Measurements from ENCODE around the gene HIRIP3. TPM values are rescaled to one million over a fixed set of nuclear protein-coding genes. Genes with fewer than 3 reads are reported as not detected.

HIRIP3 gene
- total and polyA plus RNA-seq, 2 experiments from 2014 or later = 10.4 to 18.5 TPM

GRCh38 chr16:29961479-29962343 is 33.7 kb downstream of the HIRIP3 start, which contains the start of gene TMEM219:
TMEM219 (plus strand) TSS chr16:29962079; CDS start chr16:29963144, 1,065 bp downstream.
- DNase-seq (ENCODE audit: low spot score) = peak; percentile 89
- Histone ChIP-seq H2AFZ (peak within 1 kb of the TSS; percentile 94), H4K20me1 (replicated peaks; ENCODE audit: insufficient read depth) (no peaks in the 10 kb centered on the region), H3K27me3 (ENCODE audit: insufficient read depth) (no peaks in the 10 kb centered on the region), H3K9me2 (ENCODE audit: insufficient read depth) (no peaks in the 10 kb centered on the region), H3K27ac (ENCODE audit: low read depth) (peak within 1 kb of the TSS; percentile 78; the same call in 1 of the 2 replicates), H3F3A (replicated peaks; ENCODE audit: low read depth) (0 out of 2 replicates have a peak, but pooled peaks cover 6% of the 10 kb centered on the region), H3K4me3 (peak within 1 kb of the TSS; percentile 83), H3K4me1 (ENCODE audit: insufficient read depth) (peaks cover 6% of the 10 kb centered on the region), H3K36me3 (ENCODE audit: insufficient read depth) (no peaks in the 10 kb centered on the region), H3K79me2 (replicated peaks; ENCODE audit: insufficient read depth) (no peaks in the 10 kb centered on the region), H3K4me2 (peak within 1 kb of the TSS; percentile 88)
- TF ChIP-seq ETS1 (IDR thresholded peaks at IDR 0.05) (0 out of 2 replicates have a peak, but pooled peaks have one; percentile 53), CREB1 (CRISPR knock-in tag; IDR thresholded peaks at IDR 0.05; ENCODE audit: low read depth) (peak; percentile 80), ZNF462 (CRISPR knock-in tag; IDR thresholded peaks at IDR 0.05) (no peak), ZNF114 (CRISPR knock-in tag; IDR thresholded peaks at IDR 0.05) (no peak), ZNF331 (CRISPR knock-in tag; IDR thresholded peaks at IDR 0.05; ENCODE audit: low read depth) (no peak), JUNB (IDR thresholded peaks at IDR 0.05; ENCODE audit: unreplicated experiment) (no peak), NANOG (IDR thresholded peaks at IDR 0.05; ENCODE audit: borderline replicate concordance) (no peak), CTCF (conservative IDR thresholded peaks at IDR 0.05; ENCODE audit: low read depth in 2 of 2) (peak; percentile 3 to 17; a peak in 1 of 4 replicates), EZH2phosphoT487 (IDR thresholded peaks at IDR 0.05; ENCODE audit: unreplicated experiment) (no peak), EZH2 (IDR thresholded peaks at IDR 0.05; ENCODE audit: low read depth, unreplicated experiment) (no peak), STAT1 (IDR thresholded peaks at IDR 0.05; ENCODE audit: unreplicated experiment) (no peak), REST (IDR thresholded peaks at IDR 0.05; ENCODE audit: unreplicated experiment) (no peak), POLR2AphosphoS5 (IDR thresholded peaks at IDR 0.05; ENCODE audit: low read depth) (peak; percentile 85)
- peak within 1 kb of the TSS; percentile 75 for H3K27ac Mint-ChIP-seq
- no peaks in the 10 kb centered on the region for H3K9me3 Mint-ChIP-seq
- H3K36me3 Mint-ChIP-seq (ENCODE audit: low read depth) = peaks cover 6% of the 10 kb centered on the region; the same call in 1 of the 3 replicates
- ATAC-seq = peak; percentile 93
- peak within 1 kb of the TSS; percentile 84 for H3K4me3 Mint-ChIP-seq
- H3K4me1 Mint-ChIP-seq = peaks cover 16% of the 10 kb centered on the region
- peaks cover 10% of the 10 kb centered on the region for H3K27me3 Mint-ChIP-seq (ENCODE audit: insufficient read depth, low read depth, poor library complexity)

All from GM23338 (cell line).